HG02973 (cell line): ENCODE results near the gene STRC.
"Not testable (repeated sequence)": the region's sequence is repeated elsewhere in the genome, so short reads cannot be mapped to it uniquely, and the experiment has no call there.

Experiments used
- ATAC-seq: cut with Tn5 transposase; IDR thresholded peaks from one replicate; pipeline ENCODE4 v1.9.1; 2021; ENCODE audit warnings: moderate library complexity; ENCODE audit not compliant: unreplicated experiment

STRC gene

DNA sequence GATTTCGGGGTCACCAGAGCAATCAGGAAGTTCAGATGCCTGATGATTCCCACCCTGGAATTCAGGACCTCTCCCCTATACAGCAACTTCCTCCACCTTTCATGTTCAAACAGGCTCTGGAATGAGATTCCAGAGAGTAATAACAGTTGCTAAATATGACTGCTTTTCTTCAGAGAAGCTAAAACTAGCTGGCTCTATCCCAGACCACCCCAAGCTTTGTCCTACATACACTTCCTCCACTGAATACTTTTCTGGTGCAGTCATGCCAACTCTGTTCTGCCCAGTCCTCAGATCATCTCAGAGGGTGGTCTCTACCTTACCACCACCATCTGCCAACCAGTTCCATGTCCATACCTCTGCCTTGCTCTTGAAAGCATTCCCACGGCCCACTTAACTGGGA lies 52.0 kb downstream of the STRC start:
- ATAC-seq = not testable (repeated sequence)

DNA sequence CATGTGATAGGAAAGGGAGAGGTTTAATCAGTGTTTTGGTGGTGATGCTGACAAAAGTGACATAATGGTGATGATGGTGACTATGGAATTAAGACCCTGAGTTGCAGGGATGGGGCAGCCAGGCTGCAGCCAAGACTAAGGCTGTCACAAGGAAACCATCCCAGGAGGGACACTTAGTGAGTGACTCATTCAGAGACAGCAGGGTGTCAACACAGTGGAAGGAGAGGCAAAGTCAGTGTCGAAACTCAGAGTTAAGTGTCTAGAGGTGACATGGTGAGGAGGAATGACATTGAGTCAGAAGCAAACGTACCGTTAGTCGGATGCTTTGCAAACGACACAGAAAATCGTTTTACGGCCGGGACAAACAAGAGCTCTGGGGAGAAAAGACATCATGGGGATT lies 54.8 kb downstream of the STRC start:
- ATAC-seq = not testable (repeated sequence)

DNA sequence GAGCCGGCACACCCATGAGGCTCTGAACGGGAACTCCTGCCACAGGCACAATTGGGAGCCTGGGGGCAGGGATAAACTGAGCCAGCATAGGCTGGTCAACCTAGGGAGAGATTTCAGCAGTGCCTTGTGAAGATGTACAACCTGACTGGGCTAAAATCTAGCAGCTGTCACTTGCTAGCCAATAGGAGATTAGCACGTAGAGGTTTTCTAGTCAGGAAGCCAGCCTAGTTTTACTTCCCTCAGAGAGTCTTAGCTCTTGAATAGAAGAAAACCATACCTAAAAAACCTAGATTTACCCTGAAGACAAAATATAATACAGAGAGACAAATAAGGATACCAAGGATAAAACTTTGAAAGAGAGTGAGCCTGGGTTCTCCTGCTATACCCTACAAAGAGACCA lies 55.8 kb downstream of the STRC start:
- not testable (repeated sequence) for ATAC-seq

DNA sequence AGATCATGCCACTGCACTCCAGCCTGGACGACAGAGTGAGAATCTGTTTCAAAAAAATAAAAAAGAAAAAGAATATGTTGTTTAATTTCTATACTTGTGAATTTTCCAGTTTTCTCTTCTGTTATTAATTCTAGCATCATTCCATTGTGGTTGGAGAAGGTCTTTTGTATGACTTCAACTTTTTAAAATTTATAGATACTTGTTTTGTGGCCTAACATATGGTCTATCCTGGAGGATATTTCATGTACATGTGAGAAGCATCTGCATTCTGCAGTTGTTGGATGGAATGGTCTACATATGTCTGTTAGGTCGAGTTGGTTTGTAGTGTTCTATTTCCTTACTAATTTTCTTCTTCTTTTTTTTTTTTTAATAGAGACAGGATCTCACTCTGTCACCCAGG lies 65.6 kb downstream of the STRC start:
- no peak for ATAC-seq

DNA sequence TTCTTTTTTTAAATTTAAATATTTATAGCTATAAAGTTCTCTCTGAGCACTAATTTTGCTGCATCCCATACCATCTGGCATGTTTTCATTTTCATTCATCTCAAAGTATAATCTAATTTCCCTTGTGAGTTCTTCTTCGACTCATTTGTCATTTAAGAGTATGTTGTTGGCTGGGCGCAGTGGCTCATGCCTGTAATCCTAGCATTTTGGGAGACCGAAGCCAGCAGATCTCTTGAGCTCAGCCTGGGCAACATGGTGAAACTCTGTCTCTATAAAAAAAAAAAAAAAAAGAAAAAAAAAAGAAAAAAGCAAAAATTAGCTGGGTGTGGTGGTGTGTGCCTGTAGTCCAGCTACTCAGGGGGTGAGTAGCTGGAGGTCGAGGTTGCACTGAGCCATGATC lies 66.3 kb downstream of the STRC start:
- ATAC-seq = no peak

DNA sequence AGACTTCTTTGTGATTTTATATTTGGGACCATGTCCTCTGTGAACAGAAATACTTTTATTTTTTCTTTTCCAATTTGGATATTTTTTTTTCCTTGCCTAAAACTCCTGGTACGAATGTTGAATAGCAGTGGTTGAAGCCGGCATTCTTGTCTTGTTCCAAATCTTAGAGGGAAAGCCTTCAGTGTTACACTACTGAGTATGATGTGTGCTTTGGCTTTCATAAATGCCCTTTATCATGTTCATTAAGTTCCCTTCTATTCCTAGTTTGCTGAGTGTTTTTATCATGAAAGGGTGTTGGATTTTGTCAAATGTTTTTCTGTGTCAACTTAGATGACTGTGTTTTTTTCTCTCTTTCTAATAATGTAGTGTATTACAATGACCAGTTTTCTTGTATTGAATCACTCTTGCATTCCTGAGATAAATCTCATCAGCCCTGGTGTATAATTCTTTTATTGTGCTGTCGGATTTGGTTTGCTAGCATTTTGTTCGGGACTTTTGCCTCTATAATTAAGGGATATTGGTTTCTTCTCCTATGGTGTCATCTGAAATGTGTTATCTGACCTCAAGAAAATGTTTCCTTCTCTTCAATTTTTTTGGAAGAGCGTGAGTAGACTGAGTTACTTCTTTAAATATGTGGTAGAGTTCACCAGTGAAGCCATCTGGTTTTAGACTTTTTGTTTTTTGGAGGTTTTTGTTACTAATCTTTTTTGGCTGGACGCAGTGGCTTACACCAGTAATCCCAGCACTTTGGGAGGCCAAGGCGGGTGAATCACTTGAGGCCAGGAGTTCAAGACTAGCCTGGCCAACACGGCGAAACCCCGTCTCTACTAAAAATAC lies 67.9 kb downstream of the STRC start:
- no peak for ATAC-seq
